Caco-2 (cell line): ENCODE data around the gene CLASRP. TPM values are rescaled to one million over a fixed set of nuclear protein-coding genes. Genes with fewer than 3 reads are reported as not detected.
A peak's percentile ranks its signal among the peaks of the same experiment; 100 is the strongest.

Source experiments
- BruUV-seq: library from RNA; stranded (reverse); fragments of 400-500 nt; replicated peaks from 2 replicates; lab custom pipeline; 2021; lab: Mats Ljungman, UMichigan
- CTCF ChIA-PET: fragments of 300-600 bp; sonication (Branson Sonifier 250); formaldehyde crosslinking; loops from one replicate; lab custom pipeline; 2022; ENCODE audit warnings: antibody characterized with exemption; lab: Charles Lee
- POLR2A ChIA-PET: fragments of 300-600 bp; sonication (Branson Sonifier 250); formaldehyde crosslinking; loops from one replicate; lab custom pipeline; 2022; ENCODE audit warnings: antibody characterized with exemption; lab: Charles Lee
- DNase-seq, 2 experiments: peaks; one replicate each; pipeline versions ENCODE4 v3.0.0 to v3.0.0-alpha.2; 2020 to 2022
- H3K27me3 ChIP-seq: replicated peaks from 2 replicates; pipeline ENCODE4 v1.6.0; 2011; ENCODE audit warnings: low read length; ENCODE audit not compliant: control insufficient read depth, insufficient read depth
- H3K36me3 ChIP-seq: 2 replicates; pipeline ENCODE4 v1.5.1; 2011; ENCODE audit warnings: low read length; ENCODE audit not compliant: control insufficient read depth, insufficient read depth
- H3K4me1 ChIP-seq: fragments of 250-450 bp; sonication (Bioruptor Pico); 2 replicates; pipeline ENCODE4 v1.5.1; 2020; ENCODE audit warnings: mild to moderate bottlenecking
- H3K4me3 ChIP-seq: 2 replicates; pipeline ENCODE4 v1.5.1; 2011; ENCODE audit warnings: low read depth, mild to moderate bottlenecking, control low read depth, low read length
- H3K9me3 ChIP-seq: fragments of 250-450 bp; sonication (Bioruptor Pico); 2 replicates; pipeline ENCODE4 v1.5.1; 2020; ENCODE audit warnings: mild to moderate bottlenecking, moderate library complexity
- H3K27ac Mint-ChIP-seq: one replicate; pipeline ENCODE4 v1.8.0; 2022; ENCODE audit warnings: mixed read lengths; ENCODE audit not compliant: unreplicated experiment
- H3K27me3 Mint-ChIP-seq: one replicate; pipeline ENCODE4 v1.8.0; 2022; ENCODE audit warnings: mixed read lengths; ENCODE audit not compliant: insufficient read depth, unreplicated experiment
- H3K36me3 Mint-ChIP-seq: one replicate; pipeline ENCODE4 v1.8.0; 2022; ENCODE audit warnings: mild to moderate bottlenecking, mixed read lengths; ENCODE audit not compliant: insufficient read depth, unreplicated experiment
- H3K4me1 Mint-ChIP-seq: one replicate; pipeline ENCODE4 v1.8.0; 2022; ENCODE audit warnings: low read depth, mixed read lengths; ENCODE audit not compliant: unreplicated experiment
- H3K4me3 Mint-ChIP-seq: one replicate; pipeline ENCODE4 v1.8.0; 2022; ENCODE audit warnings: mild to moderate bottlenecking, moderate library complexity, mixed read lengths; ENCODE audit not compliant: unreplicated experiment
- H3K9me3 Mint-ChIP-seq: one replicate; pipeline ENCODE4 v1.8.0; 2022; ENCODE audit warnings: mixed read lengths; ENCODE audit not compliant: unreplicated experiment
- CTCF ChIP-seq, 2 experiments: fragments of 200-600 bp in 1 of 2; IDR thresholded peaks; 1 replicate in 1 of 2; 2 replicates in 1 of 2; pipeline versions ENCODE4 v1.5.1 to v1.8.0; 2011 to 2022; ENCODE audit warnings: antibody characterized with exemption in 1 of 2, control low read depth in 1 of 2, inconsistent platforms in 1 of 2, low read depth in 1 of 2, low read length in 1 of 2, mild to moderate bottlenecking in 1 of 2, moderate library complexity in 1 of 2; ENCODE audit not compliant: insufficient read depth in 1 of 2, severe bottlenecking in 1 of 2, unreplicated experiment in 1 of 2
- intact Hi-C: fragments of 100-400 bp; cut with micrococcal nuclease; formaldehyde crosslinking; loops from one replicate; pipeline ENCODE4 v1.10.0; 2022; ENCODE audit not compliant: unreplicated experiment
- total RNA-seq: library from RNA; stranded (reverse); gene quantifications from 2 replicates; pipeline ENCODE4 v1.2.3, GENCODE V29; 2022

The CLASRP gene
- total RNA-seq, 1 experiment from 2014 or later: 104 TPM

GRCh38 chr19:45057444-45057843 is 18.6 kb downstream of the CLASRP start:
- Histone ChIP-seq H3K4me3 (no peak overlapping the region), H3K9me3 (no peaks in the 10 kb centered on the region), H3K27me3 (no peaks in the 10 kb centered on the region), H3K36me3 (peaks cover 15% of the 10 kb centered on the region), H3K4me1 (no peaks in the 10 kb centered on the region)
- ChIA-PET CTCF (interaction anchor here (0.6 to 1.3 kb wide), 3 partner anchors 12 to 57 kb away, joined by 3 to 4 read pairs (median 4); no protein-coding TSS in a partner anchor), POLR2A (interaction anchor here (0.5 to 1.4 kb wide), 2 partner anchors 12 to 147 kb away, joined by 4 to 11 read pairs; no protein-coding TSS in a partner anchor)
- H3K36me3 Mint-ChIP-seq: peaks cover 81% of the 10 kb centered on the region
- no peaks in the 10 kb centered on the region for H3K9me3 Mint-ChIP-seq
- intact Hi-C loops: no loop called here
- DNase-seq: no peak
- BruUV-seq: no TSS peak
- no peak overlapping the region for H3K4me3 Mint-ChIP-seq
- TF ChIP-seq CTCF (IDR thresholded peaks at IDR 0.05; ENCODE audit: insufficient read depth in 1 of 2, low read depth in 1 of 2, low read length in 1 of 2, severe bottlenecking in 1 of 2, unreplicated experiment in 1 of 2): no peak
- no peak overlapping the region for H3K27ac Mint-ChIP-seq
- no peaks in the 10 kb centered on the region for H3K27me3 Mint-ChIP-seq
- H3K4me1 Mint-ChIP-seq: peaks cover 8% of the 10 kb centered on the region

- DNase-seq: no peak
- no peaks in the 10 kb centered on the region for H3K27me3 ChIP-seq
- H3K4me3 ChIP-seq: no peak overlapping the region
- Mint-ChIP-seq H3K9me3 (no peaks in the 10 kb centered on the region), H3K4me1 (peaks cover 8% of the 10 kb centered on the region), H3K27ac (no peak overlapping the region), H3K27me3 (no peaks in the 10 kb centered on the region), H3K4me3 (no peak overlapping the region), H3K36me3 (peaks cover 83% of the 10 kb centered on the region)
- no peak for TF ChIP-seq CTCF (IDR thresholded peaks at IDR 0.05; ENCODE audit: insufficient read depth in 1 of 2, low read depth in 1 of 2, low read length in 1 of 2, severe bottlenecking in 1 of 2, unreplicated experiment in 1 of 2)
- POLR2A ChIA-PET: no interaction called here
- H3K4me1 ChIP-seq: no peaks in the 10 kb centered on the region
- intact Hi-C loops: loop anchor here (1.0 to 2.0 kb wide), 4 partner anchors 14 to 103 kb away; partner anchors contain the start of gene CLPTM1
- CTCF ChIA-PET: interaction anchor here (0.7 to 1.9 kb wide), 9 partner anchors 8 to 120 kb away, joined by 3 to 26 read pairs (median 6); partner anchors contain the start of genes BLOC1S3, CLASRP and TRAPPC6A
- H3K36me3 ChIP-seq: peaks cover 13% of the 10 kb centered on the region
- BruUV-seq: no TSS peak
- H3K9me3 ChIP-seq: no peaks in the 10 kb centered on the region
Measured at GRCh38 chr19:45058622-45059159, 19.8 kb downstream of the CLASRP start.

GRCh38 chr19:45059258-45059965 is 20.6 kb downstream of the CLASRP start:
- H3K27ac Mint-ChIP-seq: no peak overlapping the region
- ChIA-PET POLR2A (interaction anchor here (1.3 kb wide), 1 partner anchor 32 kb away, joined by 5 read pairs; no protein-coding TSS in a partner anchor), CTCF (interaction anchor here (0.5 to 1.9 kb wide), 24 partner anchors 8 to 336 kb away, joined by 3 to 26 read pairs (median 3); partner anchors contain the start of genes BLOC1S3, CLASRP and TRAPPC6A)
- no peaks in the 10 kb centered on the region for H3K4me1 ChIP-seq
- no TSS peak for BruUV-seq
- H3K4me3 Mint-ChIP-seq: no peak overlapping the region
- no peaks in the 10 kb centered on the region for H3K9me3 ChIP-seq
- H3K27me3 Mint-ChIP-seq: no peaks in the 10 kb centered on the region
- H3K36me3 Mint-ChIP-seq: peaks cover 82% of the 10 kb centered on the region
- peak; percentile 82 to 89 for DNase-seq
- TF ChIP-seq CTCF (IDR thresholded peaks at IDR 0.05; ENCODE audit: insufficient read depth in 1 of 2, low read depth in 1 of 2, low read length in 1 of 2, severe bottlenecking in 1 of 2, unreplicated experiment in 1 of 2): peak; percentile 90 to 95
- H3K9me3 Mint-ChIP-seq: no peaks in the 10 kb centered on the region
- H3K4me1 Mint-ChIP-seq: peaks cover 8% of the 10 kb centered on the region
- H3K36me3 ChIP-seq: peaks cover 13% of the 10 kb centered on the region
- H3K27me3 ChIP-seq: no peaks in the 10 kb centered on the region
- H3K4me3 ChIP-seq: no peak overlapping the region
- intact Hi-C loops: loop anchor here (1.0 to 2.0 kb wide), 4 partner anchors 15 to 104 kb away; partner anchors contain the start of gene CLPTM1
